ENCODE measurements around the gene VEGFC.

DNA sequence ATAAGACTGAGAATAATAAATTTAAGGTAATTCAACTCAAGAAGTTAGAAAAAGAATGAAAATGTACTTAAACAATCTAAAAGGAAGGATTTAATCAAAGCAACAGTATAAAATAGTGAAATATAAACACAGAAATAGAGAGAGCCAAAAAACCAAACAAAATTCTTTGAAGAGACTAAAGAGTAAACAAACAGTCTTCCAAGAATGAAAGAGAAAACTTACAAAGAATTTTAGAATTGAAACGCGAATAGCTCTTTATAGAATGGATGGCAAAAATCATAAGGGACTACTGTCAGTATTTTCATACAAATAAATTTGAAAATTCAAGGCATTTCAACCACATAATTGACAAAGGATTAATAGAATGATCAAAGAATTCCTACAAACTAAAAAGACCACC lies 41.7 kb downstream of the VEGFC start:
- TF ChIP-seq, protein P1, sequence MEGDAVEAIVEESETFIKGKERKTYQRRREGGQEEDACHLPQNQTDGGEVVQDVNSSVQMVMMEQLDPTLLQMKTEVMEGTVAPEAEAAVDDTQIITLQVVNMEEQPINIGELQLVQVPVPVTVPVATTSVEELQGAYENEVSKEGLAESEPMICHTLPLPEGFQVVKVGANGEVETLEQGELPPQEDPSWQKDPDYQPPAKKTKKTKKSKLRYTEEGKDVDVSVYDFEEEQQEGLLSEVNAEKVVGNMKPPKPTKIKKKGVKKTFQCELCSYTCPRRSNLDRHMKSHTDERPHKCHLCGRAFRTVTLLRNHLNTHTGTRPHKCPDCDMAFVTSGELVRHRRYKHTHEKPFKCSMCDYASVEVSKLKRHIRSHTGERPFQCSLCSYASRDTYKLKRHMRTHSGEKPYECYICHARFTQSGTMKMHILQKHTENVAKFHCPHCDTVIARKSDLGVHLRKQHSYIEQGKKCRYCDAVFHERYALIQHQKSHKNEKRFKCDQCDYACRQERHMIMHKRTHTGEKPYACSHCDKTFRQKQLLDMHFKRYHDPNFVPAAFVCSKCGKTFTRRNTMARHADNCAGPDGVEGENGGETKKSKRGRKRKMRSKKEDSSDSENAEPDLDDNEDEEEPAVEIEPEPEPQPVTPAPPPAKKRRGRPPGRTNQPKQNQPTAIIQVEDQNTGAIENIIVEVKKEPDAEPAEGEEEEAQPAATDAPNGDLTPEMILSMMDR (conservative IDR thresholded peaks at IDR 0.05; ENCODE audit: low read length) = no peak
- TF ChIP-seq EZH2phosphoT487 (IDR thresholded peaks at IDR 0.05; ENCODE audit: borderline replicate concordance) = no peak
